Mucosa of rectum (tissue), 2 donors: ENCODE data around the gene ARL5B.

Source experiments
- H3K27ac ChIP-seq, 2 donors: one replicate each; pipeline ENCODE4 v1.7.0; 2013; ENCODE audit warnings: inconsistent platforms in 2 of 2, low read depth in 2 of 2, low read length in 2 of 2
- H3K27me3 ChIP-seq, 2 donors: one replicate each; pipeline ENCODE4 v1.7.0; 2013; ENCODE audit warnings: low read length in 2 of 2; ENCODE audit not compliant: control insufficient read depth in 2 of 2, insufficient read depth in 2 of 2
- H3K36me3 ChIP-seq, 2 donors: one replicate each; pipeline ENCODE4 v1.7.0; 2013; ENCODE audit warnings: low read length in 2 of 2; ENCODE audit not compliant: control insufficient read depth in 2 of 2, insufficient read depth in 2 of 2
- H3K4me1 ChIP-seq, 2 donors: one replicate each; pipeline ENCODE4 v1.7.0; 2013; ENCODE audit warnings: low read length in 2 of 2, mild to moderate bottlenecking in 1 of 2; ENCODE audit not compliant: control insufficient read depth in 2 of 2, insufficient read depth in 2 of 2
- H3K4me3 ChIP-seq, 2 donors: one replicate each; pipeline ENCODE4 v1.7.0; 2013; ENCODE audit warnings: low read length in 2 of 2
- H3K9ac ChIP-seq, 2 donors: one replicate each; pipeline ENCODE4 v1.7.0; 2013; ENCODE audit warnings: low read length in 2 of 2, low read depth in 1 of 2, mild to moderate bottlenecking in 1 of 2
- H3K9me3 ChIP-seq, 2 donors: one replicate each; pipeline ENCODE4 v1.7.0; 2013; ENCODE audit warnings: low read length in 2 of 2; ENCODE audit not compliant: control insufficient read depth in 2 of 2
- donor health status: healthy.
- donor health status: Normal muscosa, but diverticular disease.

Gene ARL5B

DNA sequence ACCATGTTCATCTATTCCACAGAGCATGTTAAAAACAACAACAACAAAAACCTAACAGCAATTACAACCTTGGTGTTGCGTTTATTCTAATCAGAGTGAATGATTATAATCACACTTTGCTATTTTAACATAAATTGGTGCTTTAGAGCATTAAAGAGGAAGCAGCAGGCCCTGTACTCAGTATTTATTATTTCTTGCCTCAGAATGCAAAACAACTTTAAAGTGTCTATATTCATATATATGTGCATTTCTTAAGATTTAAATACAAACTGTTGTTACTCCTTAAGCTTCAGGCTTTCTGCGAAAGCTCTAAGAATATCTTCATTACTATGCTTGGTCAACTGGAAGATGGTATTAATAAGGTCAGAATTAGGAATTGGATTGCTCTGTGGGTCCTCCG, 21.5 kb downstream of the ARL5B start:
- no peaks in the 10 kb centered on the region for H3K4me1 ChIP-seq
- H3K4me3 ChIP-seq, result no peak overlapping the region
- H3K9me3 ChIP-seq, result no peaks in the 10 kb centered on the region
- H3K27ac ChIP-seq, result no peak overlapping the region
- H3K27me3 ChIP-seq, result no peaks in the 10 kb centered on the region
- peaks cover 0 to 7% of the 10 kb centered on the region in 2 donors for H3K36me3 ChIP-seq
- no peak overlapping the region for H3K9ac ChIP-seq

DNA sequence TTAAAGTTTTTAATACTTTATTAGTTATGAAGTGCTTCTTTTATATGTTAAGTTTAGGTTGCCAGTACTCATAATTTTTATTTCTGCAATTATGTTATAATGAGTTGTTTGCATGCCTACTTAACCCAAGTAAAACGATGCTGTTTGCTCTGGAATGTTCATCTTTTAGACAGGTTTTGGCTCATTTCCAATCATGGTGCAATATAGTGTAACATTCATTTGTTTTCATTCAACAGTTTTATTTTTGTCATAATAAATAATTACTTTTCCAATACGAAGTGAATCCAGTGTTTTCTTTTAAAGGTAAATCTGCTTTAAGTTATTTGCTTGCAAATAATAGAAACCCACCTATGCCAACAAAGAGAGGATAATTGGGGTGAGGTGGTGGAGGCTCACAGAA, 22.1 kb downstream of the ARL5B start:
- H3K36me3 ChIP-seq, result peaks cover 0 to 7% of the 10 kb centered on the region in 2 donors
- H3K27me3 ChIP-seq, result no peaks in the 10 kb centered on the region
- H3K9me3 ChIP-seq, result no peaks in the 10 kb centered on the region
- no peak overlapping the region for H3K27ac ChIP-seq
- H3K4me1 ChIP-seq, result no peaks in the 10 kb centered on the region
- no peak overlapping the region for H3K9ac ChIP-seq
- H3K4me3 ChIP-seq, result no peak overlapping the region

DNA sequence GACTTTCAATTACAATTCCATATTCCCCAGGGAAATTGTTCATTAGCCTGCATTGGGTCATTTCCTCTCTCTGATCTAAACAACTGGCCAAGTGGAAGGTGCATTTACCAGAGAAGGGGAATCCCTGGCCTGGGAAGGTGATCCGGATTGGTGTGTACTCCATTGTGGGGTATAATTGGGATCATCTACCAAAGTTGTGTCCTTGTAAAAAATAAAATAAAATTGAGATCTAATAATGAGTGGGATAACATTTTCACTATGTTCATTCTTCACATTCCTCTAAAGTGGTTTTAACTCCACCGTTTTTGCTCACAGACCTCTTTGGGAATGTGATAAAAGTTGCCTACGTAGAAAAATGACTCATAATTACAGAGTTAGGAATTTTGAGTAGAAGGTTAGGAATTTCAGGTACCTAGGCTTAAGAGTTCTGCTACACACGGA, 22.8 kb downstream of the ARL5B start:
- Histone ChIP-seq H3K9ac (no peak overlapping the region), H3K9me3 (no peaks in the 10 kb centered on the region), H3K27me3 (no peaks in the 10 kb centered on the region), H3K4me3 (no peak overlapping the region), H3K36me3 (peaks cover 0 to 3% of the 10 kb centered on the region in 2 donors), H3K4me1 (no peaks in the 10 kb centered on the region), H3K27ac (no peak overlapping the region)

DNA sequence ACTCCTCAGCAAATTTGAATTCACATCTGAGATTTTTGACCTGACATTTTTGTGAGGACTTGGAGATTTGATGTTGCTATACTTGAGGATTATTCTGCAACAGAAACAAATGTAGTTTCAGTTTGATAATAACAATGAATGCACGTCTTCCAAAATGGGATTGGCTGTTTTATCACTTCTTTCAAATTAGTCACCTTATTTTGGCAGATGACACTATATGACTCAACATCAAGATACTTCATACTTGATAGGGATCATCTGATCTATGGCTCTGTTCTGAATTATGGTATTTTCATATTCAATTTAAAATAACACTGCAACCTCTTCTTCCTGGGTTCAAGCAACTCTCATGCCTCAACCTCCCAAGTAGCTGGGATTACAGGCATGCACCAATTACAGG, 24.2 kb downstream of the ARL5B start:
- Histone ChIP-seq H3K36me3 (peaks cover 0 to 2% of the 10 kb centered on the region in 2 donors), H3K9ac (no peak overlapping the region), H3K27ac (no peak overlapping the region), H3K27me3 (no peaks in the 10 kb centered on the region), H3K4me1 (no peaks in the 10 kb centered on the region), H3K4me3 (no peak overlapping the region), H3K9me3 (no peaks in the 10 kb centered on the region)

DNA sequence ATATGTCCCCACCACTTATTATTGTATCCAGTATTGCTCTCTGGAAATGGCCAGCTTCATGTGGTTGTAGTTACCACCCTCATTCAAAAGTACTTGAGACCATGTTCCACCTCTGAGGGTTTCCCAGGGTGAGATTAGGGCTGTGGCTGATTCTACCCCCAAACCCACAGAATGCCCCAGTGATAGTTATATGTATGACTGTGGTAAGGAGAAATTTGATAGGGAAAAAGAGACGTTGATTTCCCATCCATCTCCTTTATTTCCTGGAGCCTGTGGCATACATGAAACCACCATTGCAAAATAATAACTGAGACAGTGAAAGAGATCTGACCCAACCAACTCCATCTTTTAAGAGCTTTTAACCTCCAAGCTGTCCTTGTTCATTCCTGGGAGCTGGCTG, 25.2 kb downstream of the ARL5B start:
- no peaks in the 10 kb centered on the region for H3K9me3 ChIP-seq
- H3K9ac ChIP-seq, result no peak overlapping the region
- H3K36me3 ChIP-seq, result peaks cover 0 to 2% of the 10 kb centered on the region in 2 donors
- H3K27me3 ChIP-seq, result no peaks in the 10 kb centered on the region
- no peaks in the 10 kb centered on the region for H3K4me1 ChIP-seq
- H3K27ac ChIP-seq, result no peak overlapping the region
- no peak overlapping the region for H3K4me3 ChIP-seq

DNA sequence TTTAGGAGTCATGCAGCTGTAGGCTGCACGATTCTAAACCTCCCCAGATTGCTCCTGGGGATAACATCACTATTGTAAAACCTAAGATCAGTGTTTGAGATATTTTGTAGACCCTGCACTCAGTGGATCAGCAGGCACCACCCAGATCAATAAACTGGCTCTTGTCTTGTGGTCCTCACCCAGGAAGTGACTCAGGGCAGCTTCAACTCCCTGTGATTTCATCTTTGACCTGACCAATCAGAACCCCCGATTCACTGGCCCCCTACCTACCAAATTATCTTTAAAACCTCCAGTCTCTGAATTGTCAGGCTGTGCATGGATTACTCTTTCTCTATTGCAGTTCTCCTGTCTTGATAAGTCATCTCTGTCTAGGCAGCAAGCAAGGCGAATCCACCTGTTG, 25.7 kb downstream of the ARL5B start:
- Histone ChIP-seq H3K9me3 (no peaks in the 10 kb centered on the region), H3K27ac (no peak overlapping the region), H3K27me3 (no peaks in the 10 kb centered on the region), H3K4me1 (no peaks in the 10 kb centered on the region), H3K36me3 (peaks cover 0 to 2% of the 10 kb centered on the region in 2 donors), H3K4me3 (no peak overlapping the region), H3K9ac (no peak overlapping the region)

DNA sequence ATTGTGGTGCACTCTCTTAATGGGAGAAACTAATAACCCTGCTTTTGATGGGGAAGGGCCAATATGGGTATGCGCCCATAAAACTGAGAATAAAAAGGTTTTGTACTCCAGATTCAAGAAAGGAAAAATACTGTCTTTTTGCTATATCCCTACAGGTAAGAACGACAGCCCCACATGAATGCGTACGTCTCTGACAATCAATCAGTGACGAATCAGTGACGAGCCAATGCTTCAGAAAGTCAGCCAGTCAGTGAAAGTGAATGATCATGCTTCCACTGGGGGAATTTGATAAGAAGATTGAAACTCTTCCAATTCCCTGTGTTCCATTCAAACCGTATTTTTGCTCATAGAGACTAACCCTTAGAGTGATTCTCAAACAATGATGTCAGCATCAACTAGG, 26.3 kb downstream of the ARL5B start:
- Histone ChIP-seq H3K4me3 (no peak overlapping the region), H3K9ac (no peak overlapping the region), H3K27me3 (no peaks in the 10 kb centered on the region), H3K27ac (no peak overlapping the region), H3K9me3 (no peaks in the 10 kb centered on the region), H3K36me3 (peaks cover 0 to 2% of the 10 kb centered on the region in 2 donors), H3K4me1 (no peaks in the 10 kb centered on the region)

DNA sequence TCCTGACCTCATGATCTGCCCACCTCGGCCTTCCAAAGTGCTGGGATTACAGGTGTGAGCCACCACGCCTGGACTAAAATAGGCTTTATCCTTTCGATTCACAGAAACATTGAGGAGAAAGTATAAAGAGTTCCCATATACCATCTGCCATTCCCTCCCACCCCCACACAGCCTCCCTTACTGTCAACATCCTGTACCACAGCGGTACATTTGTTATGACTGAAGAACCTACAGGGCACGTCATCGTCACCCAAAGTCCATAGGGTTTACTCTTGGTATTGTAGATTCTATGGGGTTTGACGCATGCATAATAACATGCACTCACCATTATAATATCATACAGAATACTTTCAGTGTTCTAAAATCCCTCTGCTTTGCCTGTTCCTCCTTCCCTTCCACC, 28.0 kb downstream of the ARL5B start:
- Histone ChIP-seq H3K9ac (no peak overlapping the region), H3K27me3 (no peaks in the 10 kb centered on the region), H3K4me1 (no peaks in the 10 kb centered on the region), H3K9me3 (no peaks in the 10 kb centered on the region), H3K36me3 (peaks cover 0 to 2% of the 10 kb centered on the region in 2 donors), H3K27ac (no peak overlapping the region), H3K4me3 (no peak overlapping the region)

DNA sequence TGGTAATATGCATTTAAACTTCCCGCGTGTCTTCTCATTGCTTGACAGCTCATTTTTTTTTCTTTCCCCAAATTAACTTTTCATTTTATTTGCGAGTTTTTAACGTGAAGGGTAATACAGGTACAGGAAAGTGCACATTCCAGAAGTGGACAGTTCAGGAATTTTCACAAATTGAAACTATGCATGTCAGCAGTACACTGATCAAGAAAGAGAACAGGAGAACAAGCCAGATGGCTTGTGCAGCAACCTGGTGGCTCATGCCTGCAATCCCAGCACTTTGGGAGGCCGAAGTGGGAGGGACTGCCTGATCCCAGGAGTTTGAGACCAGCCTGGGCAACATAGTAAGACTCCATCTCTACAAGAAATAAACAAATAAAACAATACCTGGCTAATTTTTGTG, 28.5 kb downstream of the ARL5B start:
- no peaks in the 10 kb centered on the region for H3K36me3 ChIP-seq
- H3K4me3 ChIP-seq, result no peak overlapping the region
- H3K9me3 ChIP-seq, result no peaks in the 10 kb centered on the region
- no peak overlapping the region for H3K9ac ChIP-seq
- no peak overlapping the region for H3K27ac ChIP-seq
- H3K4me1 ChIP-seq, result no peaks in the 10 kb centered on the region
- H3K27me3 ChIP-seq, result no peaks in the 10 kb centered on the region

DNA sequence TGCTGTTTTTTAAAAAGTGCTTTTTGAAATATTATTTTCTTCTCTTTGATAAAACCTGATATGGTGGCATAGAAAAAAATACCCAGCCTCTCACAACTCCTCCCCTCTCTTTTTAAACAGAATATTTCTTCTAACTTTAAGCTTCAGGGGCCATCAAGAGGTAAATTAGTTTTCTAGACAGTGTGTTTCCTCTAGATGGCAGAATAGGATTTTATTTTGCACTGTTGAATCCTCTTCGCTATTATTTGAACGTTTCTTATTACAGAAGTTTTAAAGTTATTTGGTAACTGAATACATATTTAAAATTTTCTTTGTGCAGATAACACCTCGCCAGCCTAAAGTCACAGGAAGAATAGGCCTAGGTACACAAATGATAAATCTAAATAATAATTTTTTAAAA, 30.3 kb downstream of the ARL5B start:
- Histone ChIP-seq H3K4me3 (no peak overlapping the region), H3K9ac (no peak overlapping the region), H3K27me3 (no peaks in the 10 kb centered on the region), H3K9me3 (no peaks in the 10 kb centered on the region), H3K4me1 (no peaks in the 10 kb centered on the region), H3K27ac (no peak overlapping the region), H3K36me3 (no peaks in the 10 kb centered on the region)

DNA sequence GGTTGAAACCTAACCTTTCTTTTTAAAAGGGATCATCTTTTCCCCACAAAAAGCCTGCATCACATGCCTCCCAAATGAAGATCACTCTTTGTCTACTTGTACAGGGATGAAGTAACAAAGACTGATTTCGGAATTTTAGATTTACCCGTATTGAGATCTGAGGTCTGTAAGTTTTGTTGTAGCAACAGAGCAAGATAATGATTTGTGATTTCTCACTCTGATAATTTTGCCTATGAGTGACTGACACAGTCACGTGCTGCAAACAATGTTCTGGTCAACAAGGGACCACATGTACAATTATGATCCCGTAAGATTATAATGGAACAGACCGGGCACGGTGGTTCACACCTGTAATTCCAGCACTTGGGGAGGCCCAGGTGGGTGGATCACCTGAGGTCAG, 31.3 kb downstream of the ARL5B start:
- H3K9ac ChIP-seq, result no peak overlapping the region
- H3K4me1 ChIP-seq, result no peaks in the 10 kb centered on the region
- H3K27ac ChIP-seq, result no peak overlapping the region
- H3K27me3 ChIP-seq, result no peaks in the 10 kb centered on the region
- H3K36me3 ChIP-seq, result no peaks in the 10 kb centered on the region
- H3K9me3 ChIP-seq, result no peaks in the 10 kb centered on the region
- no peak overlapping the region for H3K4me3 ChIP-seq
